GM10266 (cell line): Measurements from ENCODE around the gene TRIM44.
"Not testable (repeated sequence)": the region's sequence is repeated elsewhere in the genome, so short reads cannot be mapped to it uniquely, and the experiment has no call there.

Experiments
- DNase-seq: peaks from one replicate; pipeline ENCODE4 v3.0.0; 2012; ENCODE audit errors: extremely low spot score
- CTCF ChIP-seq: IDR thresholded peaks from 2 replicates; pipeline ENCODE4 v1.5.1; 2012; ENCODE audit warnings: mild to moderate bottlenecking, low read depth; ENCODE audit not compliant: control insufficient read depth, insufficient read depth; ENCODE audit errors: missing control alignments

Gene TRIM44

GRCh38 chr11:35650006-35650405 is 12.6 kb upstream of the TRIM44 start:
- no peak for TF ChIP-seq CTCF
- DNase-seq: no peak

DNA sequence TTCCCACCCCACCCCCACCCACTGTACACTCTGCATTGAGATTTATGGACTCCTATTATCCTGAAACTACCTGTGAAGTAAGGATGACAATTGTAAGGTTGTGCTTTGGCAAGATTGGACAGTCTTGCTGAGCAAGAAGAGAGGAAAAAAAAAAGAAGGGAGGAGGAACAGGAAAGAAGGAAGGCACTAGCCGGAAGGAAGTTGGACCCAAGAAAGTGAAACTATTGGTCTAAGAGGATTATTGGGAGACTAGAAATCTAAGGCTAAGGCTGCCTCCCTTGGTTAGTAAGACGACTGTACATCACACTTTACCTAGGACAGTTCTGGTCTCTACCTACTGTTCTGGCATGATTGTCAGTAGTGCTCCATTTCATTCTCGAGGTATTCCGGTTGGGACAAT is 12.1 kb upstream of the TRIM44 start:
- no peak for TF ChIP-seq CTCF
- DNase-seq: no peak

- no peak for TF ChIP-seq CTCF
- no peak for DNase-seq
Measured at GRCh38 chr11:35651263-35651662, 11.3 kb upstream of the TRIM44 start.

DNA sequence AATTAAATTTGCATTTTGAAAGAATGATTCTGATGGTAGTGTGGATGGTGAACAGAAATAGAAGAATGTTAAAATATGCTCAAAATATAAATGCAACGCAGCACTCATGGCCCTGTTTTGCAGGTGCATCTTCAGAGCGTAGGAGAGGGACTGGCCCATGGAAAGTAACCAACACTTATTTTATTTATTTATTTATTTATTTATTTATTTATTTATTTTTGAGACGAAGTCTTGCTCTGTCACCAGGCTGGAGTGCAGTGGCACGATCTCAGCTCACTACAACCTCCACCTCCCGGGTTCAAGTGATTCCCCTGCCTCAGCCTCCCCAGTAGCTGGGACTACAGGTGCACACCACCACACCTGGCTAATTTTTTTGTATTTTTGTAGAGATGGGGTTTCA is 9.8 kb upstream of the TRIM44 start:
- DNase-seq: not testable (repeated sequence)

DNA sequence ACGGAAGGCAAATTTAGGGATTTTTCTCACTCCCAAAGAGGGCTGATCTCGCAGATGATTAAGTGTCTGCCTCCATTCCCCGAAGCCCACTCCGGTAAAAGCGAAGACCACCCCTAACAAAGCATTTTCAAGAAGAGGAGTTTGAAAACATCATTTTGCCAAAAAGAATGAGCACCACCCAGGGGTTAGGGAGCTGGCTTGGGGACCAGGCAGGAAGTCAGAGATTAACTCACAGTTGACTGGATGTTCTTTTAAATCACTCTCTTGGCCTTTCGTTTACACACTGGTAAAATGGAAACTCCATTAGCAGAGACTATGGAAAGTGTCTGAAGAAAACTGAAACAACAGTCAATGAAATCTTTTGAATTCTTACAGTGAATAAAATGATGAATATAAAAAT is 7.9 kb upstream of the TRIM44 start:
- DNase-seq: no peak
- no peak for TF ChIP-seq CTCF

GRCh38 chr11:35655254-35655653 is 7.3 kb upstream of the TRIM44 start:
- TF ChIP-seq CTCF: no peak
- no peak for DNase-seq

DNA sequence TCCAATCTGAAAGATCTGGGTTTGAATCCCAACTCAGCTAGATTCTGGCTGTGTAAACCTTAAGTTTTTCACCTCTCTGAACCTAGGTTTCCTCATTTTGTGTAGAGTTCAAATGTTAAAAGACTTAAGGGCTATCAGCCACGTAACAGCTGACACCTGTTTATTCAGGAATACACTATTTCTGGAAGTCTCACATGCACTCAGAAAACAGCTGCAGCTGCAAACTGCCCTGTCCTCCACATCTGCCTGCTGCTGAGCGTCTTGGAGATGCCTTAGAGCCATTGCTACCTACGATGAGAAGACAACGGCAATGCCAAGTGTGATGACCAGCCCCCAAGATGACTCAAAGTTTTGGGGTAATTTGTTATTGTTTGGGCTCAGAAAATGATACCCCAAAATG is 6.7 kb upstream of the TRIM44 start:
- no peak for TF ChIP-seq CTCF
- DNase-seq: no peak
